Measurements from ENCODE around the gene MCC.

The MCC gene

DNA sequence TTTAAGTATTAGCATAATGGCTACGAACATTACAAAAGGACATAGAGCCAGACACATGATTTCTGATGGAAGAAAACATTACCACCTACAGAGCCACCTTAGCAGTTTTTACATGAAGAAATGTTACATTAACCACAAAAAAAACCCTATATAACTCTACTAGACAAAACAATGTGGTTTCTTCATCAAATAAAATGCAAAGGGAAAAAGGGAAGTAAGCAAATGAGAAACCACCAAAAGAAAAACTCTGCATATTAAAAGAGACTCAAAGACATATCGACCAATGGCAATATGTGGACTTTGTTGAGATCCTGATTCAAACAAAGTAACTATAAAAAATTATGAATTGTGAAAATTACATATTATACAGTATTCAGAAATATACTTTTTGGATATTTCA, 186.1 kb downstream of the MCC start:
- DNase-seq, result no peak

DNA sequence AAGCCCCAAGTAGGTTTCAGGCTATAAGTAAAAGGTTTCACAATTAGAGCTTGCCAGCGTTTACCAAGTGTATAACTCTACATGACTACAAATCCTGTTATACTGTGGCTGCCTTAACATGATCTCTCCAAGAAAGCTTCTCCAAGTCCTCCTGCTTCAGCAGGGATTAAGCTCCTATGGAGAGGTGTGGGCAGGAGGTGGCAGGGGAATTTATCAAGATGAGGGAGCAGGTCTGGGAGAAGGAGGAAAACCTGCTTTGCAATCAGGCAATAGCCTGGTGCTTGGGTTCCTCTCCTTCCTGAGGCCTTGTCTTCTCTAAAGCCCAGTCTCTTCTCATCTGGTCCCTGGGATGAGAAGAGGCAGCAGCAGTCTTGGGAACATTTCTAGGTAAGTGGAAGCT, 188.7 kb downstream of the MCC start:
- DNase-seq, result no peak

DNA sequence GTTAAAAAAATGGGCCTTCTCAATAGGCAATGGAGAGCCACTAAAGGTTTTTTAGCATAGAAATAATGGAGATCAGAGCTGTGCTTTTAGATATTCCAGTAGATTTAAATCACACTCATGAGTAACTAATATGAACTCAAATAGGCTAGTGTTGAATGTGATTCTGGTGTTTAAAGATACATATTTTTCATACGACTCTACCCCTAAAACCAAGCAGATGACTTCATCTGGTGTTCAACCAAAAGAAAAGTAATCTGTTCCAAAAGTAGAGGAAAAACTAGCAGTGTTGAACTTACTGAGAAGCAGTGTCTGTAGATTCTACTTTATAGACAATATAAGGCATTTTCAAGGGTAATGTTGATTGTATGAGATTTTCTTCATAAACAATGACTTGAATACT, 191.6 kb downstream of the MCC start:
- DNase-seq, result no peak

DNA sequence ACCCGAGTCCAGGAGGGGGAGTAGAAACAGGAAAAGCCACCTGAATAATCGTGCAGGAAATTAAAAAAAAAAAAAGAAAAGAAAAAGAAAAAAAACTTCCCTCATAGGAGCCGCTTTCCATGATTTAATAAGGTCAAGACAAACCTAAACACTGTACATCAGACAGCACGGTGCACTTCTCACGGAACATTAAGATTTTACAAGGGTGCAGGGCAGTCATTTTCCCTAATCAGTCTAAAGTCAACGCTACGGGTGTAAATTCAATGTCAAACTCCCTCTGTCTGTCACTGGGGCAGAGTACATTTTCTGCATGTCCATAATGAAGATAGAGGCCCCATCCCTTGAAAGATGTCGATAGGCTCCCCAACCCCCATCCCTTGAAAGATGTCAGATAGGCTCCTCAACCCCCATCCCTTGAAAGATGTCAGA, 193.1 kb downstream of the MCC start:
- no peak for DNase-seq

DNA sequence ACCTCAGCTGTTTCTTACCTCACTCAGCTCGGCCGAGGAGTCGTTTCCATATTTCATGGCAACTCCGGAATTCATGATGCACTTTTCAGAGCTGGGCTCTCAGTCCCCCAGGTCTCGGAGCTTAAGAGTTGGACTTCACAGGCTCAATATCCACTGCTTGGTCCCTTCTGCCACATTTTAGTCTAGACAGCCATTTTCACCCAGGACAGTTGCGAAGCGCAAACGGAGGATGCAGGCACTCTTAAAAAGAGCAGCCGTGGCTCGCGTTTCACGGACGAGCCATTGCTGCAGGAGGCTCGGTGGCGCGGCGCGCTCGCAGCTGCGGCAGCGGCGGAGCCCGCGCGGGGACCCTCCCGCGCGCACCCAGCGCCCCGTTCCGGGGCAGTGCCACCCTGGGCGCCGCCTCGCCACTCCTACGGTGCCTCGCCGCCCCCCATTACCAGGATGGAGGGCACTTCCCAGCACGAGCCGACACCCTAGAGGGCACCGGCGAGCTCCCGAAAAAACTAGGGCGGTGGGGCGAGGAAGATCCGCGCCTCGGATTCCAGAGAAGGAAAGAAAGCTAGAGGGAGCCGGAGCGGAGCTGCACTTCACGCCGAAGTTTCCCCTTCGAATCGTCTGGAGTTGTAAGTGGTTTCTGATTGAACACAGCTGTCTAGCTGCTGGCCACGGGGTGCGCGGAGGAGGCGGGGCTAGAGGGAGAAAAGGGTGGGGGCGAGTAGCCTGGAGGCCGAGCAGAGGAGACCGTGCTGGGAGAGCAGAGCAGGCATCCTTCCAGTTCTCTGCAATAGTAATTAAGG, 193.7 kb downstream of the MCC start:
- DNase-seq, result peak; percentile 28 to 86

DNA sequence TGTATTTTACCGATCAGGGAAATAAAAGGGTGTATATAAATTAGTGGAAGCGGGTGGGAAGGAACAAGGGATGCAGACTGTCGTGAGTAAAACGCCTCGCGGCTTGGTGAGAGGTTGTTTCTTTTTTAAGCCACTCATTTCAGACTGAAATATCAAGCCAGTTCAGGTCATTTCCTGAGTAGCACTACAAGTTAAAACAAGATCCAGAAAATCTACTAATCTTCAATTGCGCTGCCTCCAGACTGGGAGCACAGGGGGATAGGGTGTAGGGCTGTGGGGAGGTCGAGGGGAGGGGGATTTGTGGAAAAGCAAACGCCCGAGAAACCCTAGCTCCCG, 194.3 kb downstream of the MCC start:
- no peak for DNase-seq

DNA sequence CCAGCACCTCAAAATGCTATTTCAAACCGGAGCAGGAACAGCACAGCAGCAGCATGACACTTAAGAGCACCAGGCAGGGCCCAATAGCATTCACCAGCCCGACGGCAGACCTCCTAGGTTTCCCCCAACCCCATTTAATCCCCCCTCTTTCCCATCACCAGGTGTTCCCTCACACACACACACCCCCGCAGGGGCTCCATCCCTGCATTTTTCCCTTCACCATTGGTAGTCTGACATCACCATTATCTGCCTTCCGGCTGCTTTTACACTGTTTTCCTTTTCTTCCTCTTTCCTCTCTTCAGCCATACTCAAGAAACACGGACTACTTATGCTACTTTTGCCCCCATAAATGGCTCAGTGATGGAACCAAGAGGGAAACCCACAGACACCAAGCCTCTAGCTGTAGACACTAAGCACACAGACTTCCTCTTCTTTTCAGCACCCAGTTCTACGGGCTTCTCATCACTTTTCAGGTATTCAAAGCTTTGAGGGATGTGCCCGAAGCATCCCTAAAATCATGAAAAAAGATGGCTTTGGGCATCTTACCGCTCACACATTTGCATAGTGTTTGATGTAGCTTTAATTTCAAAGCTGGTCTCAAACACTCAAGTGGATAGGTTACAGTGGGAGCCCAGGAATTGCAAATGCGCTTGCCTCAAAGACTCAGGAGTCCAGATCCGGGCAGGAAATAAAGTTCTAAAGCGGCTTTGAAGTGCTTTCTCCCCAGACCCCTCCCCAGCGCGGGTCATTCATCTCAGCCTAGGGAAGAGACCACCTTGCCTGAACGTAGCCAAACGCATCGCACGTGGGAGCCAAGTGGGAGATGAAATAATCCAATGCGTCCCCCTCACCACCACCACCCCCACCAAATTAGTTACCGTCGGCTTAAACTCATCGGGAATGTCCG, 194.9 kb downstream of the MCC start:
- no peak for DNase-seq

DNA sequence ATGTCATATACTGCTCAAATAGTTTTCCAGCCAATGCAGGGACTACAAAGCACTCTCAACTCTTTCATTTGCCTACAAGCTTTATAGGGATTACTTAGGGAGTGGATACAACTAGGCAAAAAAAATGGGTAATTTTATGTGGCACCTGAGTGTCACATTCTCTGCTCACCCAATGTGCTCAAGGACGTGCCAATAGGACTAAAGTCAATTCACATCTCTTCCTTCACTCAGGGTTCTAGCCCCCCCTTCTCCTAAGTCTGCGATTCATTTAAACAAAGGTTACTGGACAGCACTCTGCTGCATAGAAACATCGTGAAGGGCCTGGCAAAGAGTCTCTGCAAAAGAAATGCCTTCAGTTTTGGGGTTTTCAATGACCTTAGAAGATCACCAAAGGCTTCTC, 195.8 kb downstream of the MCC start:
- DNase-seq, result no peak

DNA sequence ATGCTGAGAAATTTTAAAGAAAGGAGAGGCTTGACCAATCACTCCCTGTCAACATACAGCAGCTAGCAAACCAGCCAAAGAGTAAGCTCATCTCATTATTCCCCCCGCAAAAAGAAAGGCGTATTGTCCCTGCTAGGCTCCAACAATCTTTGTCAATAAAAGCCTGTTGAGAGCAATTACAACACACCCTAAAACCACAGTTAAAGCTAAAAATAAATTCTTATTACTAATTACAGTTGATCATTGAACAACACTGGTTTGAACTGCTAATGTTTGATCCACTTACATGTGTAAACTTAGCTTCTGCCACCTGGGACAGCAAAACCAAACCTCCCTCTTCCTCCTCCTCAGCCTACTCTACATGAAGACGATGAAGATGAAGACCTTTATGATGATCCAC, 204.7 kb downstream of the MCC start:
- DNase-seq, result no peak

DNA sequence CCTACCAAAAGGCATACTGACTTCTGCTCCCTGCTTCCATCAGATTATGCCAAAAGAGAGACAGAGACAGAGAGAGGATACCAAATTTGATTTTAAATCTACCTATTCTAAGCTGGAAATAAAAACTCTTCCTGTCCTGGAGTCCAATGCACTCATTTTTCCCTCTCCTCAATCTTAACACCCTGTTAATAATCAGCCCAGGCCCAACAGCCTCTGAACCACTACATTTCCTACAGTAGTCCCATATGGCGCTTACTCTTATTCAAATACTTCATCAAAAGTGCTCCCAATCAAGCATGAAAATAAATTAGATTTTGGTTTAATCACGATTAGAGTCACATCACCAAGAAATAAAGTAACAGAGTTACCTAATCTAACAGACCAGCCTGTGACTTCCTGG, 205.8 kb downstream of the MCC start:
- DNase-seq, result no peak

DNA sequence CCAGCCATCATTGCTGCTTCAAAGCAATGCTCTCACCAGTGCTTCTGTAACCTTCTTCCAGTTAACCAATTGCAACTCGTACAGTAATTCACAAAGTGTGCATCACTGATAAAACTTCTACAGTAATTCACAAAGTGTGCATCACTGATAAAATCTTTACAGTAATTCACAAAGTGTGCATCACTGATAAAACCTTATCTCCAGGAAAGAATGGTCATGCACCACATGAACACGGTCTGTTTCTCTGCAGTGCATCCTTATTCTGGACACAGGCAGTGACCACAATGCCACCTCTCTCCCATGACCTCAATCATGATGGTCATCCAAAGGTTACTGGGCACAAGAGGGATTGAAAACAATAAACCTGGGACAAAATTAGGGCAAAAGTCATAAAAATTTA, 207.1 kb downstream of the MCC start:
- DNase-seq, result no peak

DNA sequence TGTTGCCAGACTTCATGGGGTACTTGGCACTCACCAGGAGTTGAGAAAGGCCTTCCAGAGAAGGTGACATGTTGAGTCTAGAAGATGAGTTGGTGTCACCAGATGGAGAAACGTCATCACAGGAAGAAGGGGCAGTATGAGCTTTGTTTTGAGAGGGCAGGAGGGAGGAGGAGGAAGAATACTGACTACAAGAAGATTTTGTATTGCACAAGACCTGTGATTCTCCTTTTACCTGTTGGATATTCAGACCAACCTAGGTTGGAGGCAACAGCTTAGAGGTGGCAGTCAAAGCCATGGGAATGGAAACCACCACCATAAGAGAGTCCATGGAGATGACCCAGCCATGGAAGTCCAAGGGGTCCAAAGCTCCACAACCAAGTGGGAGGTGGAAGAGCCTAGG, 207.7 kb downstream of the MCC start:
- no peak for DNase-seq

DNA sequence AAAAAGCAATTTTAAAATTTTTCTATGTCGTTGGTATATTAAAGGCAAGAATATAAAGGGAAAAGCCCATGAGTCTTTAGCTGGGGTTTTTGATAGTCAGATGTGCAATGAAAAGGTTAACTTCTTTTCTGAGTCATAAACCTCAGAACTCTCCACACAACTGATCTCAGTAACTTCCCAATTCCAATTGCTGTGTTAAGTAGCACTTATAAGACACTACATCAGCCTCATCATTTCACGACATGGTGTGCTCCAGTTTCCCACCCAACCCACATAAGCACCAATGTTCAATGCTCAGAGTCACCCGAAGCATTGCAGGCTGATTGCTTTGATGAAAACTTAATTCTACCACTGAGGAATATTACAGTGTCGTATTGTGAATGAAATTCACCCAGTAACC, 209.3 kb downstream of the MCC start:
- no peak for DNase-seq

DNA sequence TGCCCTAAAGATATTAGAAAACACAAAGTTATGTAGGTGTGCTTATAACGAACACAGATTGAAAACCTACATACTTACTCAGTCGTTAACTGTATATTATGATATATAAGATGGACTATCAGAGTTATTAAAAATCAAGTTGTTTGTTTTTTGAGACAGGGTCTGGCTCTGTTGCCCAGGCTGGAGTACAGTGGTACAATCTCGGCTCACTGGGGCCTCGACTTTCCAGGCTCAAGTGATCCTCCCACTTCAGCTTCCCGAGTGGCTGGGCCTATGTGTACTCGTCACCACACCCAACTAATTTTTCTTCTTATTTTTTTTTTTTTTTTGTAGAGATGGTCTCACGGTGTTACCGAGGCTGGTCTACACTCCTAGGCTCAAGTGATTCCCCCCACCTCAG, 211.8 kb downstream of the MCC start:
- DNase-seq, result no peak

DNA sequence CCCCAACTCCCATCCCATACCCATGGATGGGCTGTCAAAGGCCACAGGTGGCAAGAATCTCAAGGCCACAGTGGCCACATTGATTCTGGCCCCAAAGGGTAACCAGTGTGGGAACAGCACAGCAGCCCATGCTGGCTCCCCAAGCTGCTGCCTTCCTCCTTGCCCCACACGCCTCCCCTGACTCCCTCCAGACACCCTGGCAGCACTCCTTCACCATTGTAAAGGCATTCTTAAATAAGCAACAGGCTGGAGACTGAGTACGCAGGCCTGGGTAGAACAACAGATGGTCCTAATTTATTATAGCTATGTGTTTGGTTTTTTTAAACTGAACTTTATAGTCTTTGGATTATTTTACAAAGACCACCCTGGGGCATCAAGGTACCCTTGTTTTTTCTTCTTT, 212.3 kb downstream of the MCC start:
- DNase-seq, result peak in 1 of 2 experiments; percentile 42

DNA sequence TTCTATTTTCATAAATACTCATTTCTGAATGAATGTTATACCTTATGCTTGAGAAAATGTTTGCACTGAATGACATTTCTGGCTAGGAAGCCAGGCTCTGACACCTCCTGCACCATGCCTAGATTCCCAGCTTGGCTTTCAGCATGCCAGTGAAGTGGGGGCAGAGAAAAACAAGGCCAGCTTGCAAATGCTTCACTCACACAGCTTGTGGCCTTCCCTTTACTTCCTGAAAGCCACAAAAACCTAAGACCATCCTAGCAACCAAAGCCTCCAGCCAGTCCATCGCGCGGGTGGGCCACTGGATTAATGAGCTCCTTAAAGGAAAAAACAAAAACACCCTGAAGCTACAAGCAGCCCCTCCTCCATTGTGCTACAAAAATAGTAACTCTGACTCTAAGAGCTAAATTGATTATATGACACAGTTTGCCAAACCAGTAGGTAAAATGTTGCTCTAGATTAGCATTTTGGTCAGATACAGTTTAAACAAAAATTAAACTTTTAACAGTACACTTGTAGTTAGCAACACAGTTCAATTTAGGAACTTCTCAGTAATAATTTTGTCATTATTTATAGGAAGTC, 213.3 kb downstream of the MCC start:
- DNase-seq, result peak; percentile 37 to 70

DNA sequence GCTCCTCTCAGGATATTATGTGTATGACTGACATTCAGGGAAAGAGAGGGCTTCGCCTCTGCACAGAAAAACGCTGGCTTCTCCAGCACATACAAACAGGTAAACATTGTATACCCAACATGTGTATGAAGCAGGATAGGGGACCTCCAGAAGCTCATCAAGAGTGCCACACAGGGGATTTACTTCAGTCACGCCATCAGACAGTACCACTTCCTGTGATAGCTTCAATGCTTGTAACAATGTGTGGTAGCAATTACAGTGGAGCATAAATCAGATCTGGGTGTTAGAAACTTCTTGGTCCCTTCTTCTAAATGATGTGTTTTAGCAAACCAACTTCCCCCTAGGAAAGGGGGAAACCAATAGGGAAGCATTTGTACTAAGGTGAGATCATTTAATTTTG, 214.3 kb downstream of the MCC start:
- no peak for DNase-seq

DNA sequence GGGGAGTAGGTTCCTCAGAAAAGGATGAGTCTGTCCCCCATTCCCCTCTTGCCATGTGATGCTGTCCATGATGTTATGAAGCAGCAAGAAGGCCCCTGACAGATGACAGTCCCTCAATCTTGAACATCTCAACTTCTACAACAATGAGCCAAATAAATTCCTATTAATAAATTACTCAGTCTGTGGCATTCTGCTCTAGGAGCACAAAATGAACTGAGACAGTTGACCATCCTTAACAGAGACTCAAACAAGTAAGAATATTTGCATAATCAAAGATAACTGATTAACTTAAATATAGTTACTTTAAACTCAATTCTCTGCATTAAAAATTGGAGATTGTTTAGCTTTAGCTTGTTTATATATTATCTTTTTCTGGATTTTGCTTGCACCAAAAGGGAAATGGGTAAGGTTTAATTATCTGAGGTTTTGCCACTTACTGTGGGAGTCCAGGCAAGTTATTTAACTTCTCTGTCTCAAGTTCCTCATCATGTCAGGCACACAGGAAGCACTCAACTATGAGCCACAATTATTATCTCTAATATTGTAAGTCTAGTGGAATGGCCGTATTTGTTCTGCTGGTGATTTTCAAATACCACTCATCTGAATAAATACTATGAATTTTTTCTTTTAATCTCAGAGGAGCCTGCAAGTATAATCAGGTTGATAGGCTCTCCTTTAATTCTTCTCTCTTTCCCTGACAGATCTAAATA, 216.4 kb downstream of the MCC start:
- DNase-seq, result no peak

DNA sequence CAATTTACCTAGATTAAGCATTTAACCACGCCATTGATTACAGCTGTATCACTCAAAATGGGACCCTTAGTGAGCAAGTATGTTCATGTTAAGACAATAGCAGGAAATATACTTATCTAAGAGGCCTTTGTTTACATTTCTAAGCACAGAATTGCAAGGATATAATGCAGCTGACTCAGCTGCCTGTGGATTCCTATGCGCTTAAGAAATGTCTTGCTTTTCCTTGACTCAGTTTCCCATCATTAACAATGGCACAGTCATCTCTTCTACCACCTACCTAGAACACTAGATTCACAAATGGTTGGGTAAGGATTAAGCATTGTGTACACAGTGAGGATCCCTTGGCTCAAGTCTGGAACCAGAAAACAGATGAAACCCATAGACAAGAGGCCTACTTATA, 217.2 kb downstream of the MCC start:
- DNase-seq, result no peak

DNA sequence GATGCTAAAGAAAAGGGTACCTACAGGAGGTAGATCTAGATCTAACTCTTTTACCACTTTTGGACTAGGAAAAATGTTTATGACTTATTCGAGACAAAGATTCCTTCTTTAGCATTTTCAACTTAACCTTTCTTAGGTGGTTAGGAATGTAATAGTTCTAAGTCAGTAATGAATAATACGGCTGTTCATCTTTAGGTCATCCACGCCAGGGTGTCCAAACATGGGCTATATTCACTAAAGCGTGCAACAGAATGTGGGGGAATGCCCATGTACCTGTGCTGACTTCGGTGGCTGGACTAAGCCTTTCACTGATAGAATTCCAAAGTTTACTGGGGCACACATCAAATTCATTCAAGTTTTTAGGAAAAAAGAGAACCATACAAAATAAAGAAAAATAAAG, 218.2 kb downstream of the MCC start:
- DNase-seq, result no peak

DNA sequence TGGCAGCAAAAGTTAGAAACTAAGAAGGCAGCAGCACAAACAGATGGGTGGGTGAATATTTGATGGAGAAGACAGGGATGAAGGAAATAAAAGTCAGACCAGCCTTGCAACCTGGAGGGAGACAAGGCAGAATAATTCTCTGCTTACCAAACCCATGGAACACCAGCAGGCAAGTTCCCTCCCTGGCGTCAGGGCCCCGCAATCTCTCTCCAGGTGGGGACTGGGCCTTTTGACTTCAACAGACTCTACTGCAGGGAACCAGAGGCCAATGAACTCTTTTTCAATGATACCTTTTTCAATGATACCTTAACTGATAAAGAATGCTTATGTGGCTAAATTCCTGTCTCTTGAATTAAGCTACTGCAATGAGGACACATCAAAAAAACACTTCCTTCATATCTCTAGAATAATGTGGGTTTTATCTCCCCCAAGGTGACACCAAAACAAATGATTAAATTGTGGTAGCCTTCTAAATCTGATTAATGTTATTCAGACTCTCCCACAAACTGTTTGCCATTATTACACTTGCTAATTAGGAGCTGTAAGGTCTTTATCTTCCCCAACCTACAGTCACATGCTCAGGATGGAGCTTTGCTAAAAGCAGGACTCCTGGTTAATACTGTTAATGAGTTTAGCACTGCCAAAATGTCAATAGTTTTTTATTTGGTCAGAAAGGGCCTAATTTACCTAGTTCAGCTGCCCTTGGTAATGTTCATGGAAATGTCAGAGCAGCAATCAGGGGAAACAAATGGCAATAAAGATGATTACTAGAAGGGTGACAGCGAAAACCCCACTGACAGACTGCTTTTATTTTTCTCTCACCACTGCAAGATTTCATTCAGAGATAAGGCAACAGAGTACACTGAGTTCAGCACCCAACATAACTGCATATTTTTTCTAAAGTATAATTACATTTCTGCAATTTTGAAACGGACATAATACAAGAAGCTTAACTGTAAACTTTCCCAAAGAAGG, 218.9 kb downstream of the MCC start:
- DNase-seq, result no peak

DNA sequence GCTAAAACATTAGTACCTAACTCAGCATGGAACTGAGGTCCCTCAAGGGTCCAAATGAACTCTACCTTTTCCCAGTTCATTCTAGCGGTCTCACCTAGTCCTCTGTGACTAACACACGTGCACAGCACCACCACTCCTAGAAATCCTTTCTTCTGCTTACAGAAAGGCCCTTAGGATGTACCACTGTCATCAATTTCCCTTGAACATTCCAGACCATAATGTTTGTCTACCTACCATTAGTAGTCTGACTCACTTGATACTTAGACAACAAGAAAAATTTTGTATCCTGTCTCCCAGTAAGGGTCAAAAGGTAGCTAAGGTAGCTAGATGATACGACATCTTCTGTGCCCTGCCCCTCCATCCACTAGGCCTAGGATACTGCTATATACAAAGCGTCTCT, 220.0 kb downstream of the MCC start:
- DNase-seq, result no peak
